ENCODE results near the gene SLC30A4.
"Not testable (repeated sequence)": the region's sequence is repeated elsewhere in the genome, so short reads cannot be mapped to it uniquely, and the experiment has no call there.

The SLC30A4 gene

GRCh38 chr15:45510758-45511280 lies 11.7 kb downstream of the SLC30A4 start:
- in situ Hi-C loops (cut with HindIII; ENCODE audit: low sequenced_read_pairs), result loop anchor here (5.0 kb wide), 1 partner anchor 76 kb away; the partner anchor contains the start of gene BLOC1S6

- in situ Hi-C loops (cut with HindIII; ENCODE audit: low sequenced_read_pairs), result not testable (repeated sequence)
Measured at GRCh38 chr15:45507143-45507542, 15.4 kb downstream of the SLC30A4 start.

- in situ Hi-C loops (cut with HindIII; ENCODE audit: low sequenced_read_pairs), result no loop called here
Measured at GRCh38 chr15:45499426-45499825, 23.1 kb downstream of the SLC30A4 start.

- in situ Hi-C loops (cut with HindIII; ENCODE audit: low sequenced_read_pairs), result no loop called here
Measured at GRCh38 chr15:45498701-45499100, 23.9 kb downstream of the SLC30A4 start.

GRCh38 chr15:45497261-45497660 lies 25.3 kb downstream of the SLC30A4 start:
- in situ Hi-C loops (cut with HindIII; ENCODE audit: low sequenced_read_pairs), result no loop called here

- in situ Hi-C loops (cut with HindIII; ENCODE audit: low sequenced_read_pairs), result no loop called here
Measured at GRCh38 chr15:45496658-45497057, 25.9 kb downstream of the SLC30A4 start.

GRCh38 chr15:45495588-45495987 lies 27.0 kb downstream of the SLC30A4 start:
- in situ Hi-C loops (cut with HindIII; ENCODE audit: low sequenced_read_pairs), result no loop called here

- in situ Hi-C loops (cut with HindIII; ENCODE audit: low sequenced_read_pairs), result no loop called here
Measured at GRCh38 chr15:45489690-45490238, 32.8 kb downstream of the SLC30A4 start.

GRCh38 chr15:45486317-45486716 lies 36.2 kb downstream of the SLC30A4 start:
- in situ Hi-C loops (cut with HindIII; ENCODE audit: low sequenced_read_pairs), result no loop called here

- in situ Hi-C loops (cut with HindIII; ENCODE audit: low sequenced_read_pairs), result no loop called here
Measured at GRCh38 chr15:45481135-45481534, 41.4 kb downstream of the SLC30A4 start.

- in situ Hi-C loops (cut with HindIII; ENCODE audit: low sequenced_read_pairs), result no loop called here
Measured at GRCh38 chr15:45476410-45476809, 46.1 kb downstream of the SLC30A4 start.

- in situ Hi-C loops (cut with HindIII; ENCODE audit: low sequenced_read_pairs), result no loop called here
Measured at GRCh38 chr15:45474799-45475198, 47.8 kb downstream of the SLC30A4 start.

- in situ Hi-C loops (cut with HindIII; ENCODE audit: low sequenced_read_pairs), result no loop called here
Measured at GRCh38 chr15:45473068-45473467, 49.5 kb downstream of the SLC30A4 start.

- in situ Hi-C loops (cut with HindIII; ENCODE audit: low sequenced_read_pairs), result no loop called here
Measured at GRCh38 chr15:45471151-45471550, 51.4 kb downstream of the SLC30A4 start.

GRCh38 chr15:45469441-45469840 lies 53.1 kb downstream of the SLC30A4 start:
- in situ Hi-C loops (cut with HindIII; ENCODE audit: low sequenced_read_pairs), result no loop called here

- in situ Hi-C loops (cut with HindIII; ENCODE audit: low sequenced_read_pairs), result no loop called here
Measured at GRCh38 chr15:45469027-45469426, 53.5 kb downstream of the SLC30A4 start.

- in situ Hi-C loops (cut with HindIII; ENCODE audit: low sequenced_read_pairs), result no loop called here
Measured at GRCh38 chr15:45468294-45468693, 54.3 kb downstream of the SLC30A4 start.

- in situ Hi-C loops (cut with HindIII; ENCODE audit: low sequenced_read_pairs), result loop anchor here (10.0 kb wide), 1 partner anchor 294 kb away; no protein-coding TSS in a partner anchor
Measured at GRCh38 chr15:45458746-45459403, 63.7 kb downstream of the SLC30A4 start.

- in situ Hi-C loops (cut with HindIII; ENCODE audit: low sequenced_read_pairs), result loop anchor here (10.0 kb wide), 1 partner anchor 293 kb away; no protein-coding TSS in a partner anchor
Measured at GRCh38 chr15:45457641-45458539, 64.7 kb downstream of the SLC30A4 start.

GRCh38 chr15:45457220-45457619 lies 65.3 kb downstream of the SLC30A4 start:
- in situ Hi-C loops (cut with HindIII; ENCODE audit: low sequenced_read_pairs), result loop anchor here (10.0 kb wide), 1 partner anchor 292 kb away; no protein-coding TSS in a partner anchor
